Heart right ventricle (tissue), 16 donors: ENCODE measurements around the gene MFAP4. TPM values are rescaled to one million over a fixed set of nuclear protein-coding genes. Genes with fewer than 3 reads are reported as not detected.

Experiments
- ATAC-seq, 8 donors: fragments of 200-7000 bp; cut with Tn5 transposase; one replicate each; pipeline ENCODE4 v1.9.1; 2020; ENCODE audit warnings: mild to moderate bottlenecking in 8 of 8, moderate library complexity in 8 of 8, moderate number of reproducible peaks in 1 of 8
- DNase-seq, 2 donors: peaks; one replicate each; pipeline ENCODE4 v3.0.0-alpha.2; 2020
- H3K27ac ChIP-seq, 10 donors: fragments of 200-600 bp; sonication (generic) in 2 of 10; one replicate each; pipeline versions ENCODE4 v1.5.0 to v1.8.0; 2020 to 2022; ENCODE audit warnings: mild to moderate bottlenecking in 3 of 10
- H3K27me3 ChIP-seq, 7 donors: fragments of 200-600 bp; one replicate each; pipeline ENCODE4 v1.8.0; 2021 to 2022; ENCODE audit warnings: mild to moderate bottlenecking in 2 of 7
- H3K36me3 ChIP-seq, 9 donors: fragments of 200-600 bp; sonication (generic) in 1 of 9; one replicate each; pipeline versions ENCODE4 v1.5.0 to v1.8.0; 2020 to 2022; ENCODE audit warnings: mild to moderate bottlenecking in 2 of 9
- H3K4me1 ChIP-seq, 9 donors: fragments of 200-600 bp; sonication (generic) in 1 of 9; one replicate each; pipeline versions ENCODE4 v1.5.0 to v1.8.0; 2020 to 2022; ENCODE audit warnings: mild to moderate bottlenecking in 4 of 9
- H3K4me3 ChIP-seq, 10 donors: fragments of 200-600 bp; sonication (generic) in 2 of 10; one replicate each; pipeline versions ENCODE4 v1.5.0 to v1.8.0; 2020 to 2022; ENCODE audit warnings: mild to moderate bottlenecking in 7 of 10, moderate library complexity in 2 of 10
- H3K9me3 ChIP-seq, 11 donors: fragments of 200-600 bp in 10 of 11; sonication (generic) in 2 of 11; one replicate each; pipeline versions ENCODE4 v1.5.0 to v1.8.0; 2013 to 2022; ENCODE audit warnings: mild to moderate bottlenecking in 2 of 11, control low read depth in 1 of 11, moderate library complexity in 1 of 11
- whole genome bisulfite sequencing, 2 donors: extraction: QIAGEN DNeasy Blood & Tissue Kit; methylation state at CpG; one replicate each; pipeline ENCODE4 v1.1.7; 2013; ENCODE audit warnings: inconsistent platforms in 1 of 2; 5-methylcytosine and 5-hydroxymethylcytosine counted together
- intact Hi-C, 10 donors: fragments of 100-400 bp; cut with DNase I; formaldehyde crosslinking; loops; one replicate each; pipeline versions ENCODE4 v1.11.1 to v1.14.2; 2022
- polyA plus RNA-seq, 2 donors: library from polyadenylated mRNA; stranded (reverse); fragments of 200-250 nt; gene quantifications; one replicate each; pipeline ENCODE4 v1.2.3, GENCODE V29; 2013
- total RNA-seq, 10 donors: library from RNA; stranded (reverse); fragmentation: NEBNext Ultra II Directional in 3 of 10; extraction: Animal tissue kit (Norgen Biotek cat#: 25700) in 3 of 10; gene quantifications; one replicate each; pipeline versions ENCODE4 v1.2.1 to v1.2.4, GENCODE V29; 2021 to 2023
- TF ChIP-seq, protein P1 (sequence below), 9 donors: fragments of 200-600 bp; sonication (generic) in 2 of 9; IDR thresholded peaks; one replicate each; pipeline versions ENCODE4 v1.5.0 to v1.8.0; 2021 to 2022; ENCODE audit warnings: antibody characterized with exemption in 9 of 9, mild to moderate bottlenecking in 5 of 9, moderate library complexity in 1 of 9
- donor health status: Arrhythmogenic right ventricular cardiomyopathy.
- donor health status: ischemic (EF 13 %, LVEDD 7.1; RV severe dilation, severe dysfunction).
- donor health status: healthy with polysubstance abuse.
- donor health status: DM: no; HTN: yes; CAD: no.
- donor health status: DM: no; HTN: no; CAD: no.
- donor health status: ischemic (EF 25% LVEDD 6.9; RV normal size, moderate dysfunction).
- donor health status: ischemic (EF 25% LVEDD 5.7; RV mildly dilated, moderate dysfunction).
- donor health status: healthy.
- donor health status: DM: yes; HTN: yes; CAD: no.
- donor health status: Ischemic cardiomyopathy.
- donor health status: ischemic (EF 35%, LVEDD 5.7; RV mildly dilated, moderate dysfunction).
- donor health status: nonischemic (EF 11% LVEDD 7.7; RV severe dilation, severe dysfunction).
- donor health status: DM: yes; HTN: yes; CAD: no.
- donor health status: PGD.
- donor health status: ischemic (EF 29% LVEDD 5.4; RV normal size, mild dysfunction).
- donor health status: nonischemic (EF 23%, LVEDD 6.1; RV moderate dilation, normal function).

Gene MFAP4
- total and polyA plus RNA-seq, 12 donors, result 15.4 to 101 (median 41.6) TPM

DNA sequence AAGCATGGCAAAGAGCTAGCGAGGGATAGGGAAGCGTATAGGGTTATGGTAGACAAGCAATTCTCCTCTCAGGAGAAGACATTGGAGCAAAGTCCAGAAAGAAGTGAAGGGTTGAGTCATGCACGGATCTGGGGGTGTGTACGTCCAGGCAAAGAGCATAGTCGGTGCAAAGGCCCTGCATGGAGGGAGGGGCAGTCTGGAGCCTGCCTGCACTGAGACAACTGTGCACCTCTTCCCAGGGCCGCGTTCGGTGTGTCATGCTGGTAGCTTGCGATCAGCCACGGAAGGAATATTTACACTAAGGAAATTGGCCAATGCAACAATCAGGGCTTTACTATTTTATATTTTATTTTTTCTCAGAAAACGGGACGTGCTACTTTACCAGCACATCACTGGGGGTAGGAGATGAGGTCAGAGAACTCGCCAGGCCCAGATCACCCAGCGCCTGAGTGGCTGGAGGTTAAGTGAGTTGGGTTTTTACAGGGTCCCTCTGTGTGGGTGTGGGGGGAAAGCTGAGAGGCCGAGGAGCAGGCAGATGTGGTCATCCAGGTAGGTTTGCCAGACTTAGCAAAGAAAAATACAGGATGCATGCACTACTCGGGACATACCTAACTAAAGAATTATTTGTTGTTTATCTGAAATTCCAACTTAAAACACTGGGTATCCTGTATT, 17.7 kb downstream of the MFAP4 start:
- DNase-seq, result no peak
- TF ChIP-seq, protein P1, sequence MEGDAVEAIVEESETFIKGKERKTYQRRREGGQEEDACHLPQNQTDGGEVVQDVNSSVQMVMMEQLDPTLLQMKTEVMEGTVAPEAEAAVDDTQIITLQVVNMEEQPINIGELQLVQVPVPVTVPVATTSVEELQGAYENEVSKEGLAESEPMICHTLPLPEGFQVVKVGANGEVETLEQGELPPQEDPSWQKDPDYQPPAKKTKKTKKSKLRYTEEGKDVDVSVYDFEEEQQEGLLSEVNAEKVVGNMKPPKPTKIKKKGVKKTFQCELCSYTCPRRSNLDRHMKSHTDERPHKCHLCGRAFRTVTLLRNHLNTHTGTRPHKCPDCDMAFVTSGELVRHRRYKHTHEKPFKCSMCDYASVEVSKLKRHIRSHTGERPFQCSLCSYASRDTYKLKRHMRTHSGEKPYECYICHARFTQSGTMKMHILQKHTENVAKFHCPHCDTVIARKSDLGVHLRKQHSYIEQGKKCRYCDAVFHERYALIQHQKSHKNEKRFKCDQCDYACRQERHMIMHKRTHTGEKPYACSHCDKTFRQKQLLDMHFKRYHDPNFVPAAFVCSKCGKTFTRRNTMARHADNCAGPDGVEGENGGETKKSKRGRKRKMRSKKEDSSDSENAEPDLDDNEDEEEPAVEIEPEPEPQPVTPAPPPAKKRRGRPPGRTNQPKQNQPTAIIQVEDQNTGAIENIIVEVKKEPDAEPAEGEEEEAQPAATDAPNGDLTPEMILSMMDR (IDR thresholded peaks at IDR 0.05), result no peak

GRCh38 chr17:19368229-19368628, 18.8 kb downstream of the MFAP4 start:
- H3K9me3 ChIP-seq, result no peaks in the 10 kb centered on the region
- H3K27me3 ChIP-seq, result no peaks in the 10 kb centered on the region
- peak overlapping the region in 1 of 10 donors; percentile 5 for H3K27ac ChIP-seq
- no peaks in the 10 kb centered on the region for H3K36me3 ChIP-seq
- WGBS, 2 donors, result 78 to 80% methylated on average over 4 of the region's 4 CpGs
- no peak overlapping the region for H3K4me3 ChIP-seq
- intact Hi-C loops, result loop anchor here in 6 of 10 donors (5.0 to 10.0 kb wide), 5 partner anchors 39 to 399 kb away; no protein-coding TSS in a partner anchor
- ATAC-seq, result no peak
- H3K4me1 ChIP-seq, result peaks cover 4 to 52% (median 20%) of the 10 kb centered on the region in 9 donors
- TF ChIP-seq, protein P1 (IDR thresholded peaks at IDR 0.05), result no peak
- DNase-seq, result no peak

More for the DNA sequence above, 17.7 kb downstream of the MFAP4 start:
- Histone ChIP-seq H3K27ac (peak overlapping the region in 6 of 10 donors; percentile 27 to 82 (median 56)), H3K4me1 (peaks cover 4 to 51% (median 19%) of the 10 kb centered on the region in 9 donors), H3K9me3 (no peaks in the 10 kb centered on the region), H3K4me3 (no peak overlapping the region), H3K36me3 (peaks cover 0 to 6% (median 0%) of the 10 kb centered on the region in 9 donors), H3K27me3 (no peaks in the 10 kb centered on the region)
- 93 to 95% methylated on average over 16 of the region's 16 CpGs for WGBS, 2 donors
- intact Hi-C loops, result loop anchor here in 6 of 10 donors (5.0 to 10.0 kb wide), 5 partner anchors 38 to 398 kb away; no protein-coding TSS in a partner anchor
- no peak for ATAC-seq

DNA sequence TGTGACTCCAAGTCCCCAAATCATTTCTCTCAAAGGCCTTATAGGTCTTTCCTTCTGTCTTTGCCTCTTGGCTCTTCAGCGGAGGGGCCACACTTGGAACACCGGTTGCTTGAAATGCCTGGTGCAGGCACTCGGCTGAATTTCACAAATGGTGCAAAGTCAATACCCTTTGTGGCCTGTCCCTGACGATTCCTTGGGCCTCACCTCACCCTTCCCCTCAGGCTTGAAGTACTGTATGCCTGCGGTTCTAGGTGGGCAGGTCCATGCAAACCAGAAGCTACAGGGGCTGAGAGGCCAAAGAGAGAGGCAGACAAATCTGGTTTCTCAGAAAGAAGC, 20.4 kb downstream of the MFAP4 start:
- DNase-seq (no peak), ATAC-seq (no peak)
- Histone ChIP-seq H3K27me3 (no peaks in the 10 kb centered on the region), H3K9me3 (no peaks in the 10 kb centered on the region), H3K4me3 (no peak overlapping the region), H3K36me3 (no peaks in the 10 kb centered on the region), H3K27ac (no peak overlapping the region), H3K4me1 (peaks cover 4 to 50% (median 24%) of the 10 kb centered on the region in 9 donors)
- TF ChIP-seq, protein P1 (IDR thresholded peaks at IDR 0.05), result no peak
- 93 to 97% methylated on average over 5 of the region's 5 CpGs for WGBS, 2 donors
- intact Hi-C loops, result loop anchor here in 6 of 10 donors (5.0 to 10.0 kb wide), 5 partner anchors 41 to 401 kb away; no protein-coding TSS in a partner anchor

GRCh38 chr17:19365833-19366636, 21.0 kb downstream of the MFAP4 start:
- Histone ChIP-seq H3K27me3 (no peaks in the 10 kb centered on the region), H3K4me1 (peaks cover 4 to 45% (median 21%) of the 10 kb centered on the region in 9 donors), H3K36me3 (no peaks in the 10 kb centered on the region), H3K27ac (no peak overlapping the region), H3K9me3 (no peaks in the 10 kb centered on the region), H3K4me3 (no peak overlapping the region)
- ATAC-seq, result no peak
- intact Hi-C loops, result loop anchor here in 6 of 10 donors (5.0 to 10.0 kb wide), 5 partner anchors 41 to 401 kb away; no protein-coding TSS in a partner anchor
- WGBS, 2 donors, result 89 to 94% methylated on average over 9 of the region's 9 CpGs
- no peak for DNase-seq
- TF ChIP-seq, protein P1 (IDR thresholded peaks at IDR 0.05), result no peak
